ENCODE measurements around the gene ARL15. TPM values are rescaled to one million over a fixed set of nuclear protein-coding genes. Genes with fewer than 3 reads are reported as not detected.

ARL15 gene
- total and polyA plus RNA-seq, 2 of the 8 experiments (the other 6 are each of a cell fraction or from before 2014, with no cell fraction given): 9.9 to 21.2 TPM

DNA sequence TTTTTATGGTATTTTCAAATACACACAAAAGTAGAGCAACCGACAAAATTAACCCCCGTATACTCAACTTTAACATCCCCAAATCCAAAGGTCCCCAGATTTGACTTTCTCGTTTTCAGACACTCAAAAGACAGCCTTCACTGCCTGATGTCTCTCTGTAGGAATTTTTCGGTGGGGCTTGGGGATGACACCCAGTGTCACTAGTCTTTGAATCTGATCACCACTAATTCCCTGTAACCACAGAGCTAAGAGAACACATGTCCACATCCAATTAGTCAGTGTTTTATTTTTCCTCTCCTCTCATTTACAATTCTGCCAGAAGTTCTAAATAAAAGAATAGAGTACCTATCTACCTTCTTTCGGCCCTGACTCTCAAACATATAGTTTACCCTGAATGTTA is 324.6 kb downstream of the ARL15 start:
- no peak overlapping the region for H2AFZ ChIP-seq (ENCODE audit: low read length)
- DNase-seq (ENCODE audit: low read depth in 1 of 2, low spot score in 2 of 2) (no peak), FAIRE-seq (no peak)
- no peaks in the 10 kb centered on the region for H4K20me1 ChIP-seq (replicated peaks in 1 of 2; ENCODE audit: control insufficient read depth in 1 of 2, insufficient read depth in 2 of 2, low read length in 2 of 2)
- no peak overlapping the region for H3K9ac ChIP-seq (replicated peaks in 1 of 4; ENCODE audit: extremely low read depth in 1 of 4, low read depth in 3 of 4, low read length in 3 of 4)
- no peak overlapping the region for H3K4me3 ChIP-seq (ENCODE audit: extremely low read depth in 1 of 4, insufficient read depth in 2 of 4, low read depth in 3 of 4, low read length in 4 of 4)
- no peak overlapping the region for H3K18ac ChIP-seq (ENCODE audit: extremely low read depth, low read length)
- H3K14ac ChIP-seq (ENCODE audit: insufficient read length): no peak overlapping the region
- H2BK120ac ChIP-seq (replicated peaks; ENCODE audit: low read depth, low read length): no peak overlapping the region
- no peak overlapping the region for H2BK5ac ChIP-seq (ENCODE audit: low read depth, low read length)
- no peaks in the 10 kb centered on the region for H3K9me3 ChIP-seq (ENCODE audit: insufficient read depth in 2 of 2, low read depth in 1 of 2, low read length in 1 of 2)
- H2BK20ac ChIP-seq (ENCODE audit: low read length): no peak overlapping the region
- H4K5ac ChIP-seq (ENCODE audit: insufficient read length, low read depth, low read length): no peak overlapping the region
- H3K23ac ChIP-seq (ENCODE audit: insufficient read length): no peak overlapping the region
- no peaks in the 10 kb centered on the region for H3K23me2 ChIP-seq (ENCODE audit: low read depth, low read length)
- no peak overlapping the region for H3K56ac ChIP-seq (replicated peaks; ENCODE audit: insufficient read length, low read depth, low read length)
- H2BK12ac ChIP-seq (ENCODE audit: low read depth, low read length): no peak overlapping the region
- TF ChIP-seq RAD21 (IDR thresholded peaks at IDR 0.05 in 1 of 2, conservative IDR thresholded peaks at IDR 0.05 in 1 of 2; ENCODE audit: low read depth in 2 of 2, low read length in 2 of 2) (no peak), RBBP5 (IDR thresholded peaks at IDR 0.05; ENCODE audit: borderline replicate concordance, low read depth, low read length) (no peak), YY1 (IDR thresholded peaks at IDR 0.05; ENCODE audit: low read depth, low read length) (no peak), POU5F1 (IDR thresholded peaks at IDR 0.05; ENCODE audit: low read depth, low read length) (no peak)
- no peak overlapping the region for H2BK15ac ChIP-seq (ENCODE audit: low read length)
- no peaks in the 10 kb centered on the region for H3K79me2 ChIP-seq (ENCODE audit: control insufficient read depth in 1 of 2, insufficient read depth in 2 of 2, low read length in 2 of 2)
- no peaks in the 10 kb centered on the region for H3K27me3 ChIP-seq (replicated peaks in 1 of 4; ENCODE audit: control insufficient read depth in 3 of 4, extremely low read depth in 1 of 4, insufficient read depth in 3 of 4, low read length in 3 of 4)
- H4K8ac ChIP-seq (ENCODE audit: extremely low read depth, insufficient read depth, low read length): no peak overlapping the region
- no peak overlapping the region for H3K4me2 ChIP-seq (ENCODE audit: insufficient read depth in 1 of 2, low read depth in 2 of 2, low read length in 2 of 2)
- no peaks in the 10 kb centered on the region; a peak in 2 of 7 replicates for H3K4me1 ChIP-seq (replicated peaks in 1 of 4; ENCODE audit: control insufficient read depth in 3 of 4, insufficient read depth in 4 of 4, low read length in 3 of 4)
- H4K91ac ChIP-seq (replicated peaks; ENCODE audit: insufficient read length, low read length): no peak overlapping the region
- H3K79me1 ChIP-seq (ENCODE audit: low read depth, low read length): no peaks in the 10 kb centered on the region
- no peak overlapping the region for H3K4ac ChIP-seq (replicated peaks; ENCODE audit: insufficient read length, low read depth, low read length)
- no peak overlapping the region for H2AK5ac ChIP-seq (ENCODE audit: low read depth, low read length)
- ChIA-PET POLR2A (ENCODE audit: partially characterized antibody) (no interaction called here), CTCF (ENCODE audit: partially characterized antibody) (no interaction called here)
- WGBS, 2 experiments (ENCODE audit: extremely low coverage in 1 of 2, insufficient coverage in 1 of 2, insufficient read length in 1 of 2, insufficient replicate concordance in 2 of 2, low coverage in 1 of 2, low lambda C conversion rate in 2 of 2, missing lambda C conversion rate in 1 of 2): 92% methylated on average over 5 of the region's 5 CpGs; no CpG with 5 or more reads in 1 of the 2 experiments
- H3K36me3 ChIP-seq (ENCODE audit: control insufficient read depth in 2 of 4, insufficient read depth in 4 of 4, low read length in 3 of 4): no peaks in the 10 kb centered on the region
- no peak overlapping the region for H3K27ac ChIP-seq (ENCODE audit: low read depth, low read length)

Measured in H1 (cell line).